Limb (tissue), 2 donors: ENCODE measurements around the gene PLEKHA5.
"Not testable (repeated sequence)": the region's sequence is repeated elsewhere in the genome, so short reads cannot be mapped to it uniquely, and the experiment has no call there.

Experiments
- DNase-seq, 2 donors: peaks; one replicate each; pipeline ENCODE4 v3.0.0-alpha.2; 2016; ENCODE audit errors: extremely low spot score in 2 of 2

The PLEKHA5 gene

DNA sequence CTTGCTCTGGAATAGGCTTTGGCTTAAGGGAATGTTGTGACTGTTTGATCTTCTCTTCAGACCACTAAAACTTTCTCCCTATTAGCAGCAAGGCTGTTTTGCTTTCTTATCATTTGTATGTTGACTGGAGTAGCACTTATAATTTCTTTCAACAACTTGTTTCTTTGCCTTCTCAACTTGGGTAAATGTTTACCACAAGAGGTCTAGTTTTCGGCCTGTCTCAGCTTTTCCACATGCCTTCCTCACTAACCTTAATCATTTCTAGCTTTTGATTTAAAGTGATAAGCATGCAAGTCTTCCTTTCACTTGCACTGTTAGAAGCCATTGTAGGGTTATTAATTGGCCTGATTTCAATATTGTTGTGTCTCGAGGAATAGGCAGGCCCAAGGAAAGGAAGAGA, 183.1 kb downstream of the PLEKHA5 start:
- no peak for DNase-seq

DNA sequence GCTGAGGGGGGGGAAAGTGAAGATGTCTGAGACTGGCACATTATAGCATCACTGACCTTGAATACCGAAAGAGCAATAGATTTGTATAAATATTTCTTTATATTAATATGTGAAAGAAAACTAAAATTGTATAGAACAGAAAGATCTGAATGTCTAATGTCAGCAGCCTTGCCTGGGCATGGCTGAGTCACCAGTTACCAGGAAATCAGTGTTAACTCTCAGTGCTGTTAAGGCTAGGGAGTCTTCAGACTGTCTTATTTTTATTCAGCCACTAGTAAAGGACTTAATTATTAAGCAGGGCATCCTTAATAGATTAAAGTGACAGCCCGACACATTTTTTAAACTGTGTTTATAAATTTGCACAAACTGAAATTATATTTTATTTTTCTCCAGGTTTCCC, 186.9 kb downstream of the PLEKHA5 start:
- no peak for DNase-seq

DNA sequence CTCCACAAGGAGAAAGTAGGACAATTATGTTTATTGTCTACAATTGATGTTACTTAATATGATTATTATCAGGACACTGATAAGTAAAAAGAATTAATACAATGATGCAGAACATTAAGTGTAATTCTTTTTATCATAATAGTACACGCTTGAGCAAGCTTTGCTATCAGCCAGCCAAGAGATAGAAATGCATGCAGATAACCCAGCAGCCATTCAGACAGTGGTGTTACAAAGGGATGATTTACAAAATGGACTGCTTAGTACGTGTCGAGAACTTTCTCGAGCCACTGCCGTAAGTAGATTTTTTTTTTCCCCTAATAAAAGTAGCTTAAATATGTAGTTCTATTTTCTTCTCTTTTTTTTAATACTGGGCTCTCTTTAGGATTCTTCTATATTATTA, 192.8 kb downstream of the PLEKHA5 start:
- no peak for DNase-seq

DNA sequence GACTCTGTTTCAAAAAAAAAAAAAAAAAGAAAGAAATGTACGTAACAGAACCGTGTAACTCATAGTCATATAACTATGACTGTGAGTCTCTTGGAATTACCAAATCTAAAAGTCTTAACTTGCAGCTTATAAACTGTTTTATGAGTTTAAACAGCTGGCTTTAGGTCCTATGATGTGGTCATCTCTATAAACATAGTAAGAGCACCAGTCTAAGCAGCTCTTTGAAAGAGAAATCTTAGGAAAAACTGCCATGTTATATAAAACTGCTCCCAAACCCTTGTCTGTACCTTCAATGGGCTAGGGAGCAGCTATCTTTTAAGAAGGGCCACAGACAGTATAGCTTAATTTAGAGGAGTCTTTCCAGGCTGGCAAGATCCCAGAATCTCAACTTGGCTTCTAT, 194.3 kb downstream of the PLEKHA5 start:
- no peak for DNase-seq

DNA sequence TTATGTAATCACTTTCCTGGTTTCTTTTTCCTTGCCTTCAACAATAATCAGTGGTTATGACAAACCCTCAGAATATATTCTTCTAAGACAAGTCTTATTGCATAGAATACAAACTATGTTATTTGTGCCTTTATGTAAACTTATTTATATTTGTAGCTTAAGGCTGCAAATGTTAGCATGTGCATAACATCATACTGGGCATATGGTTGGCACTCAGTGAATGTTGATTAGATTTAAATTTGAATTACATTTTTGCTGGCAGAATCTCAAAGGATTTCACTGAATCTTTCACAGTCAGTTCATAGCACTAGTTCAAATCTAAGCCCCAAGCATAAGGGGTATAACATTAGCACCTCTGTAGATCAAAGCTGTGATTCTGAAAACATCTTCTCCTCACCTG, 196.6 kb downstream of the PLEKHA5 start:
- no peak for DNase-seq

DNA sequence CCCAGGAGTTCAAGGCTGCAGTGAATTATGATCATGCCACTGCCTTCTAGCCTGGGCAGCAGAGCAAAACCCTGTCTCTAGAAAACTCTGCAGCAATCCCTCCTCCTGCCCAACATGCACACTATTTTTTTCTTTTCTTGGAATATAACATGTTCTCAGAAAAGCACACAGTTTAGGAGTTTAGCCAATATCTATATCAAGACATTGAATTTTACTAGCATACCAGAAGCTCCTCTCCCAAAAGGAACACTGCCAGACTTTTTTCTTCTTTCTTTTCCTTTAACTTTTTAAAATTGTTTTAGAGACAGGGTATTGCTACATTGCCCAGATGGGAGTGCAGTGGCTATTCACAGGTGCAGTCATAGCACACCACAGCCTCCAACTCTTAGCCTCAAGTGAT, 202.7 kb downstream of the PLEKHA5 start:
- no peak for DNase-seq

DNA sequence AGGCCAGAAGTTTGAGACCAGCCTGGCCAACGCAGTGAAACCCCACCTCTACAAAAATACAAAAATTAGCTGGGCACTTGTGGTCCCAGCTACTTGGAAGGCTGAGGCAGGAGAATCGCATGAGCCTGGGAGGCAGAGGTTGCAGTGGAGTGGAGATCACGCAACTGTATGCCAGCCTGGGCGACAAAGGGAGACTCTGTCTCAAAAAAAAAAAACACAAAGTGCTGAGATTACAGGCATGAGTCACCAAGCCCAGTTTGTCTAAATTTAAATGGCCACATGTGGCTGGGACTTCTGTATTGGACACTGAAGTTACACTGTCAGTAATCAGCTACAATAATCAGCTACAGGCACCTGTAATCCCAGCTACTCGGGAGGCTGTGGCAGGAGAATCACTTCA, 208.9 kb downstream of the PLEKHA5 start:
- no peak for DNase-seq

DNA sequence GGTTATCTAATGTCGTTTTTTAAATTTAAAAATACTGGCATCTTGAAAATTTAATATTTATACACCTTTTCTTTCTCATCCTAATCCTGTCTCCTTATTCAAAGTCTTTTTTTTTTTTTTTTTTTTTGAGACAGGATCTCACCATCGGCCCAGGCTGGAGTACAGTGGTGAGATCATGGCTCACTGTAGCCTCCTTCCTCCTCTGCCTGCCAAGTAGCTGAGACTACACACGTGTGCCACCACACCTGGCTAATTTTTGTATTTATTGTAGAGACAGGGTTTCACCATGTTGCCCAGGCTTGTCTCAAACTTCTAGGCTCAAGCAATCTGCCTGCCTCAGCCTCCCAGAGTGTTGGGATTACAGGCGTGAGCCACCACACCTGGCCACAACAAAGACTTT, 221.3 kb downstream of the PLEKHA5 start:
- not testable (repeated sequence) for DNase-seq

DNA sequence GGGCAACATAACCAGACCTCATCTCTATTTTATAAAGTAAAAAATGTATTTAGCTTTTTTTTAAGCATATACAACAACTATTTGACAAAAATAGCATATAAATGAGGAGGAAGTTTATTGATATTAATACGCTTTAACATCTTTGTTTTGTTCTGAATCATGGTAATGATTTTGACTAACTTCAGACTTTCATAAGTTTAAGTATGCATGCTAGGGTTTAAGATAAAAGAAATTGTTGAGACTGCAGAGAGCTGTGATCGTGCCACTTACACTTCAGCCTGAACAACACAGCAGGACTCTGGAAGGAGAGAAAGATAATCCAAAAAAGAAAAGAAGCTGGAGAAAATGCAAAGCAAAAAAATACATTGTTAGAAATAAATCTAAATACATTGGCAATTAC, 221.8 kb downstream of the PLEKHA5 start:
- DNase-seq = no peak

DNA sequence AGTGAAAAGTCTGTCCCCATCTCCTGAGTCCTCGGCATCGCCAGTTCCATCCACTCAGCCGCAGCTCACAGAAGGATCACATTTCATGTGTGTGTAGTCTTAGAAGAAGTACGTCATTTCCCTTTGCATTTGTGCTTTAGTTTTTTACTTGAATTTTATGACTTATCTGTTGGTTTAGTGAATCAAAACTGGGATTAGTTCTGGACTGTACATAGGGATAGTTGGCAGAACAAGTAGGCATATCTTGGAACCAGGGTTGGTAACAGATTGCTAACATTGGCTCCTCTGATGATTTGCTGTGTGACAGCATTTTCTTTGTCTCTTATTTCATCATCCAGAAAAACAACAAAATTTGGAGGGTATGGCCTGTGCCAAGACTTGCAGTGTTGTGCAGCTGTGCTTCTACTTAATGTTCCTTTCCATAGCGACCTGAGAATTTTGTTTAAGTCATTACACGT, 240.2 kb downstream of the PLEKHA5 start:
- DNase-seq = peak; percentile 48 to 89

DNA sequence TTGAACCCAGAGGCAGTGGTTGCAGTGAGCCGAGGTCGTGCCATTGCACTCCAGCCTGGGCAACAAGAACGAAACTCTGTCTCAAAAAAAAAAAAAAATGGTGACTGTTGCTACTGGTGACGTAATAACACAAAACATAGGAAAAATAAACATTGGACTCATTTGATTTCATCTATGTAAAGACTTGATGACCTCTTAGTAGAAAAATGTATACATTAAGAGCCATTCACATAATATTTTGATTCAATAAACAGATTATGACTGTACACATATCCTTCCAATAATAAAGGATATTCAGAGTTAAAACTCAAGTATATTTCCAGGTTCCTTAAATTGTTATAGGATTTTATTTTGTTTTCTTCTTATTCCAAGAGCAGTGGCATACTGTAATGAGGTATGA, 244.1 kb downstream of the PLEKHA5 start:
- no peak for DNase-seq

DNA sequence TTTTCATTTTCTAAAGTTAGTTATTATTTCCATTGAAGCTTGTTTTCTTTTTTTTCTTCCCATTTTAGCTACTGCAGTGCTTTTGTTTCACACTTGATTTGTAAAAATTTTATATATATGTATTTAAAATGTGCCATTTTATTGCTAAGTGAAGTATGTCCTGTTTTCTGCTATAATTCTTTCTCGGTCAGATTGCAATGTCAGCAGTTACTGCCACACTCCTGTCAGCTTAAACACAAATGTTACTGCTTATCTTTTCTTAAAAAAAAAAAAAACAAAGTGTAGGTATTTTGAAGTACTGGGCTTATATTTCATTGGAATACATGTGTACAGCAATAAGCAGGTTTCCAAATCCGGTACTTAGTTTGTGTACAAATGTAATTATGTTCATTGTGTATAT, 246.4 kb downstream of the PLEKHA5 start:
- no peak for DNase-seq

DNA sequence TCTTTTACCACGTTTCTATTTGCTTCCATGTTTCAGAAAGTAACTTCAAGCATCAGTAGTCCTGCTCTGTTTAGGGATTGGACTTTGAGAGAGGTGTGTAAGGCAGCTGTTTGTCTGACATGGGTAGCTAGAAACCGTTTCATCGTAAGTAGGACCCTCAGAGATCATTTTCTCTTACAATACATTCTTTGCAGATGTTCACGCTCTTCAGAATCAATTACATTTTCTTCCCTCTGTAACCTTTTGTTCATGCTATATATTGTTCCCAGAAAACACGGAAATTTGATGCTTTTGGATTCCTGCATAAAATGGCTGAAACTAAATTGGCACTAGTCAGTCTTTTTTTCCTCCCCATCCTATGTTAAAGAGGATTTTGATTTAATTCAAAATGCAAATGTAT, 247.2 kb downstream of the PLEKHA5 start:
- no peak for DNase-seq

DNA sequence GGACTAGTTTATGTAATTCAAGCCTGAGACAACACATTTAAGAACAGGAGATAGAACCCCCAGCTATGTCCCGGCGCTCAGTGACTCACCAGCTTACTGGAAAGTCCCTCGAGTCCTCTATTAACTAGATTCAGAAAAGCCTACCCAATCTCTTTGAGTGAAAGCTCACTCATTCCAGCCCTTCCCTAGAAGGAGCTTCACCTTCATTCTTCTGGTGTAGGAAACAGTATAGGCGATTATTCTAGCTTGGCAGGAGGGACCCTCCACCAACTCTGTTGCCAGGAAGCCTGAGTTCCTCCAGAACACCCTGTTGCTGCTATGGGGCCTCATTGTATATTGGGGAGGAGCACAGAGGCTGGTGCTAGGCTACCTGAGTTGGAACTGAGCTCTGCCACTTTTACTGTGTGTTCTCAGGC, 252.6 kb downstream of the PLEKHA5 start:
- DNase-seq = no peak

DNA sequence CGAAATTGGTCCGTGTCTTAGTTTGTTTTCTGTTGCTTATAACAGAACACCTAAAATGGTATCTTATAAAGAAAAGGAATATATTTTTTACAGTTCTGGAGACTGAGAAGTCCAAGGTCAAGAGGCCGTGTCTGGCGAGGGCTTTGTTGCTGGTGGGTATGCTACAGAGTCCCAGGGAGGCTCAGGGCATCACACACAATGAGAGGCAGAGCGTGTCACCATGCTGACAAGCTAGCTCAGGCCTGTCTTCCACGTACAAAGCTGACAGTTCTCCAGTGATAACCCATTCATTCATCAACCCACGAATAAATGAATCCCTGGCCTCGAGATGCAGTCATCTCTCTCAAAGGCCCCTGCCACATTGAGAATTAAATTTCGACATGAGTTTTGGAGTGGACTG, 253.0 kb downstream of the PLEKHA5 start:
- DNase-seq = no peak

DNA sequence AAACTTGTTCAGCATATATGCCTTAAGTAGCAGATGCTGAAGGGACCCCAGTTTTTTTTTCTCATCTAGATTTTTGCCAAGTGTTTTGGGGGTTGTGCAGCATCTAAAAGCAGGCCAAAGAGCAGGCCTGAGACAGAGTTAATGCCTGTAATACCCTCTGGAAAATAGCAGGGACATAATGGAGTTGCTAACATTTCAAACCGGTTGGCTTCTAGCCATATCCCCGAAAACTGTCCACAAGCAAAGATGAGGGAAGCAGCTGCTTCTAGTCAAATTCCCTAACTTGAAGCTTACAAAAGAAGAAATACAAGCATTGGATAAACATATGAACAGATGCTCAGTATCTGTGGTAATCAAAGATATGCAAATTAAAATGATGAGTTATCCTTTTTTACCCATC, 257.6 kb downstream of the PLEKHA5 start:
- peak in 1 of 2 donors; percentile 79 for DNase-seq

DNA sequence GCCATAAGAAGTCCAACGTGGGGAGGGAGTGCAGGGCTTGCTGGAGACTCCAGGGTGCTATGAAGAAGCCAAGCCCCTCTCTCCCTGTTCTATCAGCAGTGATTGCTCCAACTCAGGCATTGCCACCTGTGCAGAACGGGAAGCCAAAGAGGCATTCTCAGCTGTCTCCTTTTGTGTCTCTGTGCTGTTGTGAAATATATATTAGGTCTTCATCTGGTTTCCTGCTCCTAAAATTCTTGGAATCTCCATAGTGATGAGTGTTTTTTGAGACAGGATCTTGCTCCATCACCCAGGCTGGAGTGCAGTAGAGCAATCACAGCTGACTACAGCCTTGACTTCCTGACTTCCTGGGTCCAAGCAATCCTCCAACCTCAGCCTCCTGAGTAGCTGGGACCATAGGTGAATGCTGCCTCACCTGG, 258.6 kb downstream of the PLEKHA5 start:
- DNase-seq = no peak

DNA sequence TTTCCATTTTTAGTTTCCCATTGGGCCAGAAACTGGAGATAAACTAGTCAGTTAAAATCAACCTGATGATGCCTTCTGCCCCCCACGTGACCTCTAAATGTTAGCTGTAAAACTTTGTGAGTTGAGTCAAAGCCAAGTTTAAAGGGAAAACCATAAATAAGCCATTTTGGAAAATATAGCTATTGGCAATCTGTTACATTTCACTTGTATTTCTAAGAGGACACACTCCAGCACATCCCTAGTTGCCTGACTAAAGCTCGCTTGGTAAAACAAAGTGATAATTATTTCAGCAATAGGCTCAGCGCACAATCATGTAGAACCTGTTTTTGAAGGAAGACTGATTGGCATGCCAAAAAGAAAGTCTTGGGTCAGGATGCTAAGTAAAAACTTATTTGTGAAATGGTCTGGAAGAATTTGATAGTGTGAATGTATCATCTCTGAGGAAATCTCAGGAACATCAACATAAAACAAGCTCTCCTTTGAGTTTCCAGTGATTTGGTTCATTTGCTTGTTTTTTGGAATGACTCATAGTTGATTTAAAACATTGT, 260.6 kb downstream of the PLEKHA5 start:
- peak; percentile 47 to 79 for DNase-seq

DNA sequence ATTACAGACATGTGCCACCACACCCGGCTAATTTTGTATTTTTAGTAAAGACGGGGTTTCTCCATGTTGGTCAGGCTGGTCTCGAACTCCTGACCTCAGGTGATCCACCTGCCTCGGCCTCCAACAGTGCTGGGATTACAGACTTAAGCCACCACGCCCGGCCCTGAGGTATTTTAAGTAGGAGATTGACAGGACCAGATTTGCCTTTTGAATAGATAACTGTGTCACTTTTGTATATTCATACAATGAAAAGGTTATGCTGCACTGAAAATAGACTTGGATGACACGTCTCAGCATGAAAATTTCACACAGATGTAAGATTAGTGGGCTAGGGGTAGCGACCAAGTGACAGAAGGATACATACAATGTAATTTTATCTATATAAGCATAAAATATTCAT, 263.1 kb downstream of the PLEKHA5 start:
- not testable (repeated sequence) for DNase-seq

DNA sequence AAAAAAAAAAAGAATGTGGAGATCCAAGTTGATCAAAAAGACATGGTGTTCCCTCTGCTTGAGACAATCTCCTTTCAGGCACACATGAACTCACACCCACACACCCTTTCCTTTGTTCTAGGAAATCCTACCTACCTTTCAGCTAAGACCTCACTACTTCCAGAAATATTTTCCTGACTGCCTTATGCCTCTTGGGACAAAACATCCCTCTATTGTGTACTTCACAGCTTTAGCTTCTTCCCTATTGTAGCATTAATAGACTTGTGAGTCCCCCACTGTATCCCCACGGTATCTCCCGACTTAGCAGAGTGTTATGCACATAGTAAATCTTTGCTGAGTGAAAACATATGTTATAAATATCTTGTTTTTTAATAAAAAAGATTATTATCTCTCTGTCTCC, 264.9 kb downstream of the PLEKHA5 start:
- DNase-seq = no peak

DNA sequence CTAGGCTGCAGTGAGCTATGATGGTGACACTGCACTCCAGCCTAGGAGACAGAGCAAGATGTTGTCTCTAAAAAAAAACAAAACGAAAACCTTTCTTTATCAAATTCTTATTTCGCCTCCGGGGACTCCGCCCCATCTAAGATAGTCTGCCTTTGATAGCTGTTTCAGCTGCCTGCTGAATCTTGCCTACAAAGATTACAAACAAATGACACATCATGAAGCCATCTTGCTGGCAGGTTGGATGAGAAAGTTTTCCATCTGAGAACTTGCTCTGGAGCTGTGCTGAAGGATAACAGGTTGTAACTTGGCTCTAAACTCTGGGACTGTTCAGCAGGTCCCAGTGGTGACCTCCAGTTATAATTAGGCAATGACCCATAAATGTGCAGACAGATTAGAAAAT, 268.0 kb downstream of the PLEKHA5 start:
- DNase-seq = no peak

DNA sequence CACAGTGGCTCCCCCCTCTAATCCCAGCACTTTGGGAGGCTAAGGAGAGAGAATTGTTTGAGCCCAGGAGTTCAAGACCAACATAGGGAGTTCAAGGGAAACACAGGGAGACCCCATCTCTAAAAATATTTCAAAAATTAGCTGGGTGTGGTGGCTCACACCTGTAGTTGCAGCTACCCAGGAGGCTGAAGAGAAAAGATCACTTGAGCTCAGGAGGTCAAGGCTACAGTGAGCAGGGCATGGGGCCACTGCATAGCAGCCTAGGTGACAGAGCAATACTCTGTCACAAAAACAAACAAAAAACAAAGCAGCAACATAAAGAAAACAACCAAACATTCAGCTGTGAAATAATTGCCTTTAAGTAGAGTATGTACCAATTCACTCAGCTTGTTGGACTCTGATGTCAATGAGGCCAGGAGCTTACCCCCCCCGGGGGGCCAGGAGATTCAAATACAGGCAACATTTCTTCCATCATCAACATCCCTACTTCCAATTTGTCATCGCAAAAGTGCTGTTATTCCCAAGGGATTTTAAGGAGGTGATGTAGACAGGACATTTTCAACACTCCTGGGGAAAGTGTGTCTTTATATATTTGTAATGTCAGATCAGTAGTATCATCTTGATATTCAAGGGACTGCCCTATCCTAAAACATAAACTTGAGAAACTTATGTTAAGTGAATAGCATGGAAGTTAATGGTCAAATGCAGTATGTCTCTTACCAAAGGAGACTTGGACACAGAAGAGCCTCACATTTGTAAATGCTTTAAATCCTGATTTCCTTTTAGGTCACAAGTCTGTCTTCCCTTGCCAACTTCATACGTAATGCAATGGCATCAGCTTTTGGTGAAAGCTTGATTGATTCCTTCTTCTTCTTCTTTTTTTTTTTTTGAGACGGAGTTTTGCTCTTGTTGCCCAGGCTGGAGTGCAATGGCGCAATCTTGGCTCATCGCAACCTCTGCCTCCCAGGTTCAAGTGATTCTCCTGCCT, 269.1 kb downstream of the PLEKHA5 start:
- DNase-seq = no peak
